ENCODE measurements around the gene SYNM. TPM values are rescaled to one million over a fixed set of nuclear protein-coding genes. Genes with fewer than 3 reads are reported as not detected.

SYNM gene
- total RNA-seq, 1 experiment from 2014 or later, result 3.3 TPM

GRCh38 chr15:99058421-99058870 lies 46.4 kb upstream of the SYNM start:
- no TSS peak for BruUV-seq (replicated peaks)
- Histone ChIP-seq H3K4me2 (ENCODE audit: low read length) (peak overlapping the region; percentile 61), H3K9ac (ENCODE audit: low read length) (no peak overlapping the region), H3K9me2 (ENCODE audit: insufficient read depth) (no peaks in the 10 kb centered on the region), H3K79me2 (ENCODE audit: insufficient read depth, low read length) (no peaks in the 10 kb centered on the region), H3K27ac (ENCODE audit: low read depth, low read length) (no peak overlapping the region), H3K9me3 (ENCODE audit: control insufficient read depth in 1 of 2, insufficient read depth in 1 of 2, low read depth in 1 of 2, low read length in 2 of 2) (no peaks in the 10 kb centered on the region), H3K4me1 (ENCODE audit: control insufficient read depth in 1 of 2, insufficient read depth in 2 of 2, low read length in 2 of 2) (peaks cover 0 to 9% of the 10 kb centered on the region in 2 experiments; a peak in 1 of 4 replicates), H3K27me3 (ENCODE audit: insufficient read depth, low read length) (peaks cover 5% of the 10 kb centered on the region; the same call in 1 of the 2 replicates), H3K4me3 (replicated peaks in 1 of 2; ENCODE audit: low read depth in 1 of 2, low read length in 2 of 2) (peak overlapping the region; percentile 18 to 25; a peak in 3 of 4 replicates), H3K36me3 (ENCODE audit: control insufficient read depth in 1 of 2, insufficient read depth in 2 of 2, low read length in 2 of 2) (no peaks in the 10 kb centered on the region), H2AFZ (ENCODE audit: low read depth, low read length, poor library complexity, severe bottlenecking) (peak overlapping the region; percentile 58), H4K20me1 (ENCODE audit: insufficient read depth) (no peaks in the 10 kb centered on the region)
- POLR2A ChIA-PET, result interaction anchor here (0.6 kb wide), 1 partner anchor 24 kb away, joined by 3 read pairs; no protein-coding TSS in a partner anchor
- CTCF ChIA-PET, result interaction anchor here (0.6 to 2.6 kb wide), 6 partner anchors 10 to 412 kb away, joined by 3 to 11 read pairs (median 4); no protein-coding TSS in a partner anchor
- TF ChIP-seq JUND (IDR thresholded peaks at IDR 0.05) (no peak), POLR2AphosphoS5 (IDR thresholded peaks at IDR 0.05; ENCODE audit: low read depth, low read length) (no peak), EZH2phosphoT487 (IDR thresholded peaks at IDR 0.05; ENCODE audit: borderline replicate concordance) (no peak), CTCF (IDR thresholded peaks at IDR 0.05 in 2 of 3, conservative IDR thresholded peaks at IDR 0.05 in 1 of 3; ENCODE audit: borderline replicate concordance in 1 of 3, insufficient read depth in 1 of 3, low read depth in 2 of 3, low read length in 2 of 3) (no peak), ELF1 (IDR thresholded peaks at IDR 0.05; ENCODE audit: borderline replicate concordance, low read depth) (no peak), CBX3 (IDR thresholded peaks at IDR 0.05; ENCODE audit: low read depth) (no peak)
- RAD21 ChIA-PET (ENCODE audit: low non-redundant PET in 1 of 2, low total read pairs in 2 of 2, uncharacterized antibody in 2 of 2, unreplicated experiment in 2 of 2), result no interaction called here
- intact Hi-C loops (cut with micrococcal nuclease), result loop anchor here (2.0 to 10.0 kb wide), 3 partner anchors 154 to 541 kb away; no protein-coding TSS in a partner anchor
- ATAC-seq (peak; percentile 41), DNase-seq (ENCODE audit: low read depth, low spot score) (no peak)

Measured in HCT116 (cell line).